ENCODE data around the gene ALDH3A1. TPM values are rescaled to one million over a fixed set of nuclear protein-coding genes. Genes with fewer than 3 reads are reported as not detected.

ALDH3A1 gene
- total and polyA plus RNA-seq, 2 donors (not counting 3 experiments of a cell fraction or from before 2014, with no cell fraction given), result 0.11 to 1.2 TPM

DNA sequence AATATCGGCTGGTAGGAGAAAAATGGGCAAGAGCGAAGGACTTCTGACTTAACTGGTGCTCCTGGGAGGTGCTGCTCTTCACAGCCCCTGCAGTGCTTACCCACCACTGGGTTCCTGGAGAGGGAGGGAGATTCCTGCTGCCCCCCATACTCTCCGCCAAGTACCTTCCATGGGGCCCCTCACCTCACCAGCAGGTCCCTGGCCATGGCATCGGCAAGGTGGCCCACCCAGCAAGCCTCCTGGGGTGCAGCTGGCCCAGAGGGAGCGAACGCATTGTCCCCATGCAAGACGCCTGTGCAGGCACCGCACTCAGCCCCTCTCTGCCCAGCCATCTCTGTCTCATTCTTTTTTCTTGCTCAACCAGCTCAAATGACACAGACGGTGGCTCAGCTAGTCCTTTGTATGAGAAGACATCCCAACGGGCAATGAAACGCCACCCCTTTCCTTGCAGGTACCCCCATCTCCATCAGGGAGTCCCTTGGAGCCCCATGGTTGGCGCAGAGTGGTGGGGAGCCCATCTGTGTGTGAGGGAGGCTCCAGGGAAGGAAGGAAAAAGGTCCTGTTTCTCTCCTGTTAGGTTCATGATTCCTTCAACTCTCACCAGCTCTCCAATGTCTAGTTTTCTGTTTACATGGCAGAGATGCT lies 9.6 kb upstream of the ALDH3A1 start:
- POLR2A ChIA-PET, result no interaction called here
- BruUV-seq (replicated peaks), result no TSS peak
- no peaks in the 10 kb centered on the region for H3K79me2 ChIP-seq (ENCODE audit: control insufficient read depth, insufficient read depth, low read length)
- no peaks in the 10 kb centered on the region for H4K20me1 ChIP-seq (replicated peaks; ENCODE audit: control insufficient read depth, extremely low read depth, insufficient read depth, low read length)
- intact Hi-C loops (cut with micrococcal nuclease) (no loop called here), dilution Hi-C loops (cut with MboI; ENCODE audit: extremely low pct_ligation_motif_present, low sequenced_read_pairs) (no loop called here)
- no peak overlapping the region for H3K27ac ChIP-seq (ENCODE audit: insufficient read depth, low read depth, low read length)
- CTCF ChIA-PET, result interaction anchor here (1.1 to 4.9 kb wide), 3 partner anchors 9 to 395 kb away, joined by 3 to 30 read pairs (median 6); partner anchors contain the start of gene B9D1
- DNase-seq (ENCODE audit: low read depth, low spot score) (no peak), FAIRE-seq (no peak)
- no peak overlapping the region for H2AFZ ChIP-seq (ENCODE audit: low read depth, low read length)
- no peaks in the 10 kb centered on the region for H3K36me3 ChIP-seq (ENCODE audit: control insufficient read depth in 2 of 2, extremely low read depth in 1 of 2, insufficient read depth in 2 of 2, low read length in 2 of 2)
- no peaks in the 10 kb centered on the region for H3K27me3 ChIP-seq (ENCODE audit: control insufficient read depth in 2 of 2, insufficient read depth in 2 of 2, low read length in 2 of 2)
- no peak overlapping the region for H3K4me3 ChIP-seq (replicated peaks in 1 of 3; ENCODE audit: insufficient read depth in 1 of 3, low read depth in 1 of 3, low read length in 3 of 3)
- no peaks in the 10 kb centered on the region for H3K9me3 ChIP-seq (replicated peaks; ENCODE audit: control insufficient read depth, insufficient read depth, low read length)
- peaks cover 12% of the 10 kb centered on the region for H3K4me1 ChIP-seq (ENCODE audit: control insufficient read depth, extremely low read depth, insufficient read depth, low read length)
- no peaks in the 10 kb centered on the region for H3K9me1 ChIP-seq (replicated peaks; ENCODE audit: control insufficient read depth, extremely low read depth, insufficient read depth, low read length)
- TF ChIP-seq, protein P1, sequence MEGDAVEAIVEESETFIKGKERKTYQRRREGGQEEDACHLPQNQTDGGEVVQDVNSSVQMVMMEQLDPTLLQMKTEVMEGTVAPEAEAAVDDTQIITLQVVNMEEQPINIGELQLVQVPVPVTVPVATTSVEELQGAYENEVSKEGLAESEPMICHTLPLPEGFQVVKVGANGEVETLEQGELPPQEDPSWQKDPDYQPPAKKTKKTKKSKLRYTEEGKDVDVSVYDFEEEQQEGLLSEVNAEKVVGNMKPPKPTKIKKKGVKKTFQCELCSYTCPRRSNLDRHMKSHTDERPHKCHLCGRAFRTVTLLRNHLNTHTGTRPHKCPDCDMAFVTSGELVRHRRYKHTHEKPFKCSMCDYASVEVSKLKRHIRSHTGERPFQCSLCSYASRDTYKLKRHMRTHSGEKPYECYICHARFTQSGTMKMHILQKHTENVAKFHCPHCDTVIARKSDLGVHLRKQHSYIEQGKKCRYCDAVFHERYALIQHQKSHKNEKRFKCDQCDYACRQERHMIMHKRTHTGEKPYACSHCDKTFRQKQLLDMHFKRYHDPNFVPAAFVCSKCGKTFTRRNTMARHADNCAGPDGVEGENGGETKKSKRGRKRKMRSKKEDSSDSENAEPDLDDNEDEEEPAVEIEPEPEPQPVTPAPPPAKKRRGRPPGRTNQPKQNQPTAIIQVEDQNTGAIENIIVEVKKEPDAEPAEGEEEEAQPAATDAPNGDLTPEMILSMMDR (IDR thresholded peaks at IDR 0.05; ENCODE audit: extremely low read depth in 1 of 2, insufficient read depth in 1 of 2, low read depth in 1 of 2, low read length in 2 of 2), result no peak
- no peak for TF ChIP-seq FOS (IDR thresholded peaks at IDR 0.05; ENCODE audit: borderline replicate concordance, insufficient read depth, low read length)
- TF ChIP-seq POLR2AphosphoS5 (IDR thresholded peaks at IDR 0.05; ENCODE audit: insufficient read depth, low read depth, low read length), result no peak
- TF ChIP-seq, protein P2, sequence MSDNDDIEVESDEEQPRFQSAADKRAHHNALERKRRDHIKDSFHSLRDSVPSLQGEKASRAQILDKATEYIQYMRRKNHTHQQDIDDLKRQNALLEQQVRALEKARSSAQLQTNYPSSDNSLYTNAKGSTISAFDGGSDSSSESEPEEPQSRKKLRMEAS (IDR thresholded peaks at IDR 0.05; ENCODE audit: insufficient read depth, insufficient read length), result no peak
- no peak for TF ChIP-seq JUN (IDR thresholded peaks at IDR 0.05; ENCODE audit: borderline replicate concordance, insufficient read depth, insufficient read length, low read depth)
- TF ChIP-seq MYC (IDR thresholded peaks at IDR 0.05; ENCODE audit: low read depth, low read length), result no peak
- TF ChIP-seq EZH2 (IDR thresholded peaks at IDR 0.05; ENCODE audit: borderline replicate concordance, low read depth, low read length, severe bottlenecking), result no peak
- no peak for TF ChIP-seq POLR2A (IDR thresholded peaks at IDR 0.05; ENCODE audit: low read depth, low read length)
- no peak for TF ChIP-seq GATA2 (IDR thresholded peaks at IDR 0.05; ENCODE audit: insufficient read depth, insufficient read length, low read depth, low read length)
- no peak overlapping the region for H3K4me2 ChIP-seq (ENCODE audit: insufficient read depth, low read length)
- H3K9ac ChIP-seq (replicated peaks; ENCODE audit: extremely low read depth, insufficient read depth, low read length), result no peak overlapping the region

Data from endothelial cell of umbilical vein (primary cell).